A673 (cell line): Measurements from ENCODE around the gene GPN2. TPM values are rescaled to one million over a fixed set of nuclear protein-coding genes. Genes with fewer than 3 reads are reported as not detected.
A peak's percentile ranks its signal among the peaks of the same experiment; 100 is the strongest.

ENCODE experiments used
- BruUV-seq: library from RNA; stranded (reverse); fragments of 400-500 nt; replicated peaks from 2 replicates; lab custom pipeline; 2021; lab: Mats Ljungman, UMichigan
- CTCF ChIA-PET: fragments of 300-600 bp; sonication (Branson Sonifier 250); formaldehyde crosslinking; loops from one replicate; lab custom pipeline; 2022; ENCODE audit warnings: antibody characterized with exemption; lab: Charles Lee
- POLR2A ChIA-PET: fragments of 300-600 bp; sonication (Branson Sonifier 250); formaldehyde crosslinking; loops from one replicate; lab custom pipeline; 2022; ENCODE audit warnings: antibody characterized with exemption; ENCODE audit not compliant: low non-redundant PET; lab: Charles Lee
- DNase-seq: peaks from one replicate; pipeline ENCODE4 v3.0.0-alpha.2; 2015; ENCODE audit warnings: low spot score
- H3K27ac ChIP-seq: fragments of 200-600 bp; sonication (generic); 2 replicates; pipeline ENCODE4 v1.5.1; 2016; ENCODE audit warnings: mixed run types, low read depth, mild to moderate bottlenecking, mixed read lengths, antibody characterized with exemption, low read length; ENCODE audit not compliant: poor library complexity, severe bottlenecking
- H3K27me3 ChIP-seq: fragments of 200-600 bp; sonication (generic); replicated peaks from 2 replicates; pipeline ENCODE4 v1.6.1; 2017; ENCODE audit warnings: mixed run types, low read depth, mild to moderate bottlenecking, mixed read lengths, antibody characterized with exemption, low read length; ENCODE audit not compliant: insufficient read depth, poor library complexity
- H3K36me3 ChIP-seq: fragments of 200-600 bp; sonication (generic); 2 replicates; pipeline ENCODE4 v1.6.1; 2016; ENCODE audit warnings: mixed run types, mild to moderate bottlenecking, mixed read lengths, antibody characterized with exemption, low read length; ENCODE audit not compliant: insufficient read depth, poor library complexity, severe bottlenecking
- H3K4me1 ChIP-seq: fragments of 200-600 bp; sonication (generic); 2 replicates; pipeline ENCODE4 v1.6.1; 2017; ENCODE audit warnings: mixed run types, mild to moderate bottlenecking, mixed read lengths, antibody characterized with exemption, low read length; ENCODE audit not compliant: insufficient read depth, poor library complexity, severe bottlenecking
- H3K4me3 ChIP-seq: fragments of 200-600 bp; sonication (generic); 2 replicates; pipeline ENCODE4 v1.5.1; 2016; ENCODE audit warnings: low read depth, mixed run types, mild to moderate bottlenecking, mixed read lengths, low read length; ENCODE audit not compliant: poor library complexity, severe bottlenecking
- H3K9me3 ChIP-seq: fragments of 200-600 bp; sonication (generic); 2 replicates; pipeline ENCODE4 v1.6.1; 2016; ENCODE audit warnings: mixed run types, low read depth, mild to moderate bottlenecking, mixed read lengths, antibody characterized with exemption, low read length; ENCODE audit not compliant: poor library complexity, severe bottlenecking
- EZH2 ChIP-seq: fragments of 200-600 bp; sonication (generic); IDR thresholded peaks from 2 replicates; pipeline ENCODE4 v1.6.1; 2017; ENCODE audit warnings: borderline replicate concordance, low read depth, mild to moderate bottlenecking, mixed read lengths, antibody characterized with exemption, low read length; ENCODE audit not compliant: poor library complexity, severe bottlenecking
- intact Hi-C: fragments of 100-400 bp; cut with micrococcal nuclease; formaldehyde crosslinking; loops from one replicate; pipeline ENCODE4 v1.10.0; 2022; ENCODE audit not compliant: unreplicated experiment
- total RNA-seq: library from RNA; stranded (reverse); gene quantifications from 2 replicates; pipeline ENCODE4 v1.2.3, GENCODE V29; 2021
- TF ChIP-seq, protein P1 (sequence below): fragments of 300-800, 200-600 bp; sonication (generic); conservative IDR thresholded peaks from 2 replicates; pipeline ENCODE4 v1.5.1; 2017; ENCODE audit warnings: low read depth, mild to moderate bottlenecking, antibody characterized with exemption, low read length, moderate library complexity, mixed read lengths

Gene GPN2
- total RNA-seq, 1 experiment from 2014 or later = 41.4 TPM

- H3K27me3 ChIP-seq = no peaks in the 10 kb centered on the region
- no peak for TF ChIP-seq EZH2
- TF ChIP-seq, protein P1, sequence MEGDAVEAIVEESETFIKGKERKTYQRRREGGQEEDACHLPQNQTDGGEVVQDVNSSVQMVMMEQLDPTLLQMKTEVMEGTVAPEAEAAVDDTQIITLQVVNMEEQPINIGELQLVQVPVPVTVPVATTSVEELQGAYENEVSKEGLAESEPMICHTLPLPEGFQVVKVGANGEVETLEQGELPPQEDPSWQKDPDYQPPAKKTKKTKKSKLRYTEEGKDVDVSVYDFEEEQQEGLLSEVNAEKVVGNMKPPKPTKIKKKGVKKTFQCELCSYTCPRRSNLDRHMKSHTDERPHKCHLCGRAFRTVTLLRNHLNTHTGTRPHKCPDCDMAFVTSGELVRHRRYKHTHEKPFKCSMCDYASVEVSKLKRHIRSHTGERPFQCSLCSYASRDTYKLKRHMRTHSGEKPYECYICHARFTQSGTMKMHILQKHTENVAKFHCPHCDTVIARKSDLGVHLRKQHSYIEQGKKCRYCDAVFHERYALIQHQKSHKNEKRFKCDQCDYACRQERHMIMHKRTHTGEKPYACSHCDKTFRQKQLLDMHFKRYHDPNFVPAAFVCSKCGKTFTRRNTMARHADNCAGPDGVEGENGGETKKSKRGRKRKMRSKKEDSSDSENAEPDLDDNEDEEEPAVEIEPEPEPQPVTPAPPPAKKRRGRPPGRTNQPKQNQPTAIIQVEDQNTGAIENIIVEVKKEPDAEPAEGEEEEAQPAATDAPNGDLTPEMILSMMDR = no peak
- H3K9me3 ChIP-seq = no peaks in the 10 kb centered on the region
- H3K4me1 ChIP-seq = peaks cover 5% of the 10 kb centered on the region
- DNase-seq = no peak
- no TSS peak for BruUV-seq
- ChIA-PET CTCF (no interaction called here), POLR2A (no interaction called here)
- H3K27ac ChIP-seq = no peak overlapping the region
- H3K36me3 ChIP-seq = peaks cover 19% of the 10 kb centered on the region
- intact Hi-C loops = no loop called here
- H3K4me3 ChIP-seq = no peak overlapping the region
These were observed 60.7 kb downstream of the GPN2 start for GRCh38 chr1:26829184-26829911.

DNA sequence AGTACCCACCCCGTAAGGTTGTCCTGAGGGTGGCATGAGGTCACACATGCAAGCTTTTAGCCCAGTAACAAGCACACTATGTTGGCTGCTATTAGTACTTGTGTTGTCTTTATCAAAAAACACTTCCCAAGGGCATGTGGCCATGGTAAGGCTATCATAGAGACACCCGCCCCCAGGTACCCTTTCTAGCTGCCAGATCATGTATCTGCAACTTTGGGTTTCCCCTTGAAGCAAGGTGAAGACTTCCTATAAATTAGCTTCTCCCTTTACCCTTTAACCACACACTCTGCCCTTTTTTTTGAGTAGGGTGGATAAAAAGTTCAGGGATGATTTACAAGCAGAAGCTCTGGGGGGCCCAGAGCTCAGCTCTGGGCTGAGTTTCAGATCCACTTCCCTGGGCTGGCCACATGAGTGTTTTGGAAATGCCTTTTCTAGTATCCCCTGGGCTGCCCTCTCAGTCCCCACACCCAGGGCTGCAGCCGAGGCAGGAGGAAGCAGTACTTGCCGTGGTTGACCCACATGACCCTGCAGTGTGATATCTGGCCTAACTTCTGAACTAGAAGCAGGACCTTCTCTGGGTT, 61.6 kb downstream of the GPN2 start:
- Histone ChIP-seq H3K4me1 (peaks cover 5% of the 10 kb centered on the region), H3K27ac (no peak overlapping the region), H3K36me3 (peaks cover 16% of the 10 kb centered on the region), H3K9me3 (no peaks in the 10 kb centered on the region), H3K4me3 (no peak overlapping the region), H3K27me3 (no peaks in the 10 kb centered on the region)
- intact Hi-C loops = no loop called here
- POLR2A ChIA-PET = no interaction called here
- CTCF ChIA-PET = no interaction called here
- TF ChIP-seq EZH2 = no peak
- TF ChIP-seq, protein P1 = no peak
- DNase-seq = no peak
- TSS peak; percentile 22 for BruUV-seq

- H3K4me3 ChIP-seq = peak overlapping the region; percentile 75
- H3K36me3 ChIP-seq = peaks cover 8% of the 10 kb centered on the region
- H3K4me1 ChIP-seq = peaks cover 5% of the 10 kb centered on the region
- peak overlapping the region; percentile 63 for H3K27ac ChIP-seq
- ChIA-PET POLR2A (no interaction called here), CTCF (no interaction called here)
- no peaks in the 10 kb centered on the region for H3K9me3 ChIP-seq
- BruUV-seq = no TSS peak
- no peak for DNase-seq
- H3K27me3 ChIP-seq = no peaks in the 10 kb centered on the region
- no peak for TF ChIP-seq EZH2
- TF ChIP-seq, protein P1 = no peak
- intact Hi-C loops = no loop called here
These were observed 62.4 kb downstream of the GPN2 start for GRCh38 chr1:26827663-26828062.
